ENCODE measurements around the gene YTHDC2.
"Not testable (repeated sequence)": the region's sequence is repeated elsewhere in the genome, so short reads cannot be mapped to it uniquely, and the experiment has no call there.

Gene YTHDC2

GRCh38 chr5:113581388-113581787 lies 67.9 kb downstream of the YTHDC2 start:
- TF ChIP-seq CTCF (IDR thresholded peaks at IDR 0.05; ENCODE audit: low read depth, low read length, missing control alignments) = no peak
- no peak overlapping the region for H3K4me3 ChIP-seq (ENCODE audit: low read depth, low read length)
- DNase-seq (ENCODE audit: low read depth) = no peak

- no peak overlapping the region for H3K4me3 ChIP-seq (ENCODE audit: low read depth, low read length)
- DNase-seq (ENCODE audit: low read depth) = no peak
- no peak for TF ChIP-seq CTCF (IDR thresholded peaks at IDR 0.05; ENCODE audit: low read depth, low read length, missing control alignments)
Measured at GRCh38 chr5:113598150-113598549, 84.7 kb downstream of the YTHDC2 start.

GRCh38 chr5:113598926-113599325 lies 85.4 kb downstream of the YTHDC2 start:
- DNase-seq (ENCODE audit: low read depth) = no peak
- no peak for TF ChIP-seq CTCF (IDR thresholded peaks at IDR 0.05; ENCODE audit: low read depth, low read length, missing control alignments)
- H3K4me3 ChIP-seq (ENCODE audit: low read depth, low read length) = no peak overlapping the region

GRCh38 chr5:113600255-113600905 lies 86.9 kb downstream of the YTHDC2 start:
- no peak overlapping the region for H3K4me3 ChIP-seq (ENCODE audit: low read depth, low read length)
- no peak for TF ChIP-seq CTCF (IDR thresholded peaks at IDR 0.05; ENCODE audit: low read depth, low read length, missing control alignments)
- DNase-seq (ENCODE audit: low read depth) = no peak

GRCh38 chr5:113601423-113601822 lies 87.9 kb downstream of the YTHDC2 start:
- TF ChIP-seq CTCF (IDR thresholded peaks at IDR 0.05; ENCODE audit: low read depth, low read length, missing control alignments) = no peak
- no peak for DNase-seq (ENCODE audit: low read depth)
- no peak overlapping the region for H3K4me3 ChIP-seq (ENCODE audit: low read depth, low read length)

GRCh38 chr5:113603246-113603645 lies 89.8 kb downstream of the YTHDC2 start:
- not testable (repeated sequence) for DNase-seq (ENCODE audit: low read depth); H3K4me3 ChIP-seq (ENCODE audit: low read depth, low read length)

- peak; percentile 69 for TF ChIP-seq CTCF (IDR thresholded peaks at IDR 0.05; ENCODE audit: low read depth, low read length, missing control alignments)
- peak; percentile 1 for DNase-seq (ENCODE audit: low read depth)
- no peak overlapping the region for H3K4me3 ChIP-seq (ENCODE audit: low read depth, low read length)
Measured at GRCh38 chr5:113606298-113607134, 93.0 kb downstream of the YTHDC2 start.

Data from GM12864 (cell line).